CD4-positive, alpha-beta T cell treated with Interferon gamma for 1 hour (primary cell): ENCODE measurements around the gene MECP2.
A peak's percentile ranks its signal among the peaks of the same experiment; 100 is the strongest.
"Not testable (repeated sequence)": the region's sequence is repeated elsewhere in the genome, so short reads cannot be mapped to it uniquely, and the experiment has no call there.

Experiments
- DNase-seq: peaks from one replicate; pipeline ENCODE4 v3.0.0-alpha.2; 2020

The MECP2 gene

DNA sequence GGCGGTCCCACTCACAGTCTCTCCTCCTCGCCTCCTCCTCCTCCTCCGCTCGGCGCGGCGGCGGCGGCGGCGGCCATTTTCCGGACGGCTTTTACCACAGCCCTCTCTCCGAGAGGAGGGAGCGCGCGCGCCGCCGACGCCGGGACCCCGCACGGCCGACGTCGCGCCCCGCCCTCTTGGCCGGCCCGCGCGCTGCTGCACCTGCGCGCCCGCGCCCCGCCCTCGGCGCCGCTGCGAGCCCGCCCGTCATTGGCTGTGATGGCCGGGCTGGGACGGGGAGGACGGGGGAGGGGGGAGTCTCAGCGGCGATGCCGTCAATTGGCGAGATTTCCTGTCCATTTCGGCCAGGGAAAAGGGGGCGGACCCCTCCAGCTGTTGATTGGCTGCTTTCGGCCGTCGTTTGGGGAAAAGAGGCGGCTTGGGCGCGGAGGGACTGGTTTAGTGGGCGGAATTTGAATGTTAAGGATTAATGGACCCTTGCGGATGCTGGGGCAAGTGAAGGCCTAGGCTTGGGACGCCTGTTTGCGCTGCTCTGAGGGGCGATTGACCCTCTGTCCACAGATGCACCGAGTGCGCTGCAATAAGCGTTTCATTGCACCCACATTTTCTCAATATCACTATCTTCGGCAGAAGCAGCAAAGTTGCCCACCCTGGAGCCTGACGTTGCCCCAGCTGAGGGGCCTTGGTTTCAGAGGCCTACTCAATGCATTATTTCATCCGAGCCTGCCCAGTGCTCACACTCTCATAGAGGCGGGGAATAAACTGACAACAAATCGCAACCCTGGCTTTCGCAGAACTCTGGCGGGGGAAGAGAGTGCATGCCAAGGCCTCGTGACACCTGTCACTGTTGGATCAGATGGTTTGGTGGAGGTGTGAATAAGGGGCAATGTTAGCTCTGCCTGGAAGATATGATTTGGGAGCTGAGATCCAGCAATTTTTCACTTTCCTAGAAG lies at the start of gene MECP2:
Gene MECP2, minus strand, starts transcription at position 129 of the 953 bp plus-strand sequence.
- DNase-seq, result peak; percentile 92

DNA sequence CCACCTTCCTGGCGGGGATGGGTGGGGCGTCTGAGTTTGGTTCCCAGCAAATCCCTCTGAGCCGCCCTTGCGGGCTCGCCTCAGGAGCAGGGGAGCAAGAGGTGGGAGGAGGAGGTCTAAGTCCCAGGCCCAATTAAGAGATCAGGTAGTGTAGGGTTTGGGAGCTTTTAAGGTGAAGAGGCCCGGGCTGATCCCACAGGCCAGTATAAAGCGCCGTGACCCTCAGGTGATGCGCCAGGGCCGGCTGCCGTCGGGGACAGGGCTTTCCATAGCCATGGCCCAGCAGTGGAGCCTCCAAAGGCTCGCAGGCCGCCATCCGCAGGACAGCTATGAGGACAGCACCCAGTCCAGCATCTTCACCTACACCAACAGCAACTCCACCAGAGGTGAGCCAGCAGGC lies 46.5 kb upstream of the MECP2 start, which contains the start of gene OPN1LW:
Gene OPN1LW, plus strand, starts transcription at position 234 of the 400 bp plus-strand sequence. Its CDS starts 41 bp downstream, at position 275.
- not testable (repeated sequence) for DNase-seq

DNA sequence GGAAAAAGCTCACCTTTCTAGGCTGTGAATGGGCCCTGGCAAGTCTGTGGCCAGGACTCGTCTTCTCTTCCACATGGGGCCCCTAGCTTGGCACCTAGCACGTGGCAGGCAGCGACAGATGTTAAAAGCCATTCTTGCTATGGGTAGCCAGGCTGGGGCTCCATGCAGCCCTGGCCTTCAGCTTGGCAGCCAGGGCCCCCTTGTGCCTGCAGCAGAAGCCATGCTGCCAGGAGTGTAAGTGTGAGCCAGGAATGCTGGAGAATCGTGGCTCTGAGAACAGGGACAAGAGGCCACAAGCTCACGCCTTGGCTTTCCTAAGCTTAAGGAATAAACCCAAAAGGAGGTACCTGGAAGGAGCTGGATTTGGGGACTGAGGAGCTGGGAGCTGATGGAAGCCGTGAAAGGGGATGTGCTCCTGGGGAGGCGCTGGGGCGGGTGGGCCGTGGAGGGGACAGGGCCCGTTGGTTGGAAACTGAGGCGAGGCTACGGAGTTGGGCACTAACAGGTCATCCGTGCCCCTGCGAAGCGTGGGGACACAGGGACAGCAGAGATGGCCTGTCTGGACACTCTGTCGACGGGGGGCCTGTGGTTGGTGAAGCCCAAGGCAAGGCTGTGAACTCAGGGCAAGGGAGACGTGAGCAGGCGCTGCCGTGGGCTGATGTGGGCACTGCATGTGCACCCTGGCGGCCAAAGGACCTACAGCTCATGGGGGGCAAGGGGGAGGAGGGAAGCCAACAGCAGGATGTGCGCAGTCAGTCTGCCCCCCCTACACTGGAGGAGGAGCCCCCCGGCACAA lies 45.6 kb upstream of the MECP2 start:
- no peak for DNase-seq

- no peak for DNase-seq
Observed at GRCh38 chrX:154142386-154142785, 44.9 kb upstream of the MECP2 start.

GRCh38 chrX:154140742-154141141 lies 43.2 kb upstream of the MECP2 start:
- DNase-seq, result no peak

- DNase-seq, result no peak
Observed at GRCh38 chrX:154140206-154140605, 42.7 kb upstream of the MECP2 start.

DNA sequence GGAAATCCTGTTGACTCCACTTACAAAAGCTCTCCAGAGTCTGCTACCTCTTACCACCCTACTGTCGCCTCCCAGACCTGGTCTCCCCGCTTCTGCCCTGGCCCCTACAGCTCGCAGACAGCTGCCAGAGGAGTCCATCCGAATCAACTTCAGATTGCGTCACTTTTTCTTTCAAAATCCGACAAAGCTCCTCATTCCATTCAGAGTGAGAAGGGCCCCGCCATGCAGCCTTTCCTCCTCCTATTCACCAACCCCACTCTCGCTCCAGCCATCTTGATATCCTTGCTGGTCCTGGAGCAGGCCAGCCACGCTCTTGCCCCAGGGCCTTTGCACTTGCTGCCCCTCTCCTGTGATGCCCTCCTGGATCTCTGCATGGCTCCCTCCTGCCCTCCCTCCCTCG lies 41.3 kb upstream of the MECP2 start:
- DNase-seq, result no peak

DNA sequence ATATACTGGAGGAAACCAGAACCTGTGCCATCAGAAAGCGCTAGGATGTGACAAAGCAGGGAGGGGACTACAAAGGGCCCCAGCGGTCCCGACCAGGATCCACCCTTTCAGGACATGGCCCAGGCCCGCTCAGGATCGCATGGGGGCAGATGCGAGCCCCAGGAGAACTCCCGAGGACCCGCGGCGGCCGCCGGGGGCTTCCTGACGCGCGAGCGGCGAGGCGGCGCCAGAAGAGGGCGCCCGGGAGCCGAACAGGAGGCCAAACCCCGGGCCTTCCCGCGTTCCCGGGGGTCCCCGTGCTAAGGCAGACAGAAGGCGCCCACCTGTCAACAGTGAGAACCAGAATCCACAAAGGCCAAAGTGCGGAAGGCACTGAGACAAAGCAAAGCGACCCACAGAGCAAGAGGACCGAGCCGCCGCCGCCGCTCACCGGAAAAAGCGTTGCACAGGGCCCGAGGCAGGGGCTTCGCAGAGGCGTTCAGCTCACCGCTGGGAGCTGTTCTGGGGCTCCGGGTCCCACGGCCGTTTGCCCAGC lies 39.2 kb upstream of the MECP2 start:
- DNase-seq, result peak; percentile 72

- DNase-seq, result no peak
Observed at GRCh38 chrX:154135458-154136229, 38.1 kb upstream of the MECP2 start.

DNA sequence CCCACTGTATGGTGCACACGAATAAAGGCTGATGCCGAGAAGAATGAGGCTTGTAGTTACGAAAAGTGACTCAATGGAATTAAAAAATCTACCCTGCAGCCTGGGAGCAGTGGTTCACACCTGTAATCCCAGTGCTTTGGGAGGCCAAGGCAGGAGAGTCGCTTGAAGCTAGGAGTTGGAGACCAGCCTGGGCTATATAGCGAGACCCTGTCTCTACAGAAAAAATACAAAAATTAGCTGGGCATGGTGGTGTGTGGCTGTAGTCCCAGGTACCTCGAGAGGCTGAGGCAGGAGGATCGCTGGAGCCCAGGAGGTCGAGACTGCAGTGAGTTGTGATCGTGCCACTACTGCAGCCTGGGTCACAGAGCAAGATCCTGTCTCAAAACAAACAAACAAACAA lies 34.8 kb upstream of the MECP2 start:
- no peak for DNase-seq

DNA sequence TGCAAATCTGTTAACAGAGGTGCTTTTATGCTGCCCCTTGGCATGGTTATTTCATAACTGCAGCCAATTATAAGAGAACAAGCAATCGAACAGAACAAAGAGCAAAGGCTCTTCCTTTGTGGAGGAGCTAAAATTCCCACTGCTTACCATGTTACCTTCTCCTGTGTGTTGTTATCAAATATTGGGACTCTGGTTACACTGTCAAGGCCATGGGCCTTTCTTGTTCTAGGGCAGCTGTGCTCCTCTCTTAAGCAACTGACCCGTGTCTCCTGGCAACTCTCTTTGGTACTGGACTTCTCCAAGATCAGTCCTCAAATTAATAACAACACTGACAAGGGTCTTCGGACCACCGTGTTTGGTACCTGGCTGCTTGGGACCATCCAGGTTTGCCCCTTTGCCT lies 34.4 kb upstream of the MECP2 start:
- DNase-seq, result no peak

GRCh38 chrX:154126101-154126500 lies 28.6 kb upstream of the MECP2 start:
- DNase-seq, result no peak

DNA sequence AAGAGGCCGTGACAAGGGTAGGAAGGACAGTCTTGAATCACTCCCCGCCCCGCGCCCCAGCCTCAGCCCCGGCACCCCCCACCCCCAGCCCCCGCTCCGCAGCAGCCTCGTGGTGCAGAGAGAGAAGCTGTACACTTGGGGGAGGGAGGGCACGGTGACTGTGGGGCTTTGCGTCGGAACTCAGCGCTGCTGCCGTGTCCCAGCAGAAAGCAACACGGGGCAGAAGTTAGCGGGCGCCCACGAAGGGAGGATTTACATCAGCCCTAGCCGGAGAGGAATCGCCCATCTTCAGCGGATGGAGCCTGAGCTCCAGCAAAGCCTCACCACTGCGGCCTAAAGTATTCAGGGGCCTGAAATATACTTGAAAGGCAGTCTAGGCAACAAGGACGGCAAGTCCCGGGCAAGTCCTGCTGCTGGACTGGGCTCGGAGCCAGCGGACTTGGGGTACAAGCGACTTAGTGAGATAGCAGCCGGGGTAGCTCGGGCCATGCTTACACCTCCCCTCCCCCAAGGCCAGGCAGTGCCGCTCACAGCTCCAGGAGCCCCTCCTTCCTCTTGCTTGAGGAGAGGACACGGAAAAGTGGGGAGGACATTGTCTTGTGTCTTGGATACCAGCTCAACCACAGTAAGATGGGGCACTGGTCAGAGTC lies 28.0 kb upstream of the MECP2 start:
- DNase-seq, result no peak

- peak; percentile 53 for DNase-seq
Observed at GRCh38 chrX:154123241-154124219, 26.0 kb upstream of the MECP2 start.

GRCh38 chrX:154121961-154122360 lies 24.4 kb upstream of the MECP2 start:
- DNase-seq, result no peak

- no peak for DNase-seq
Observed at GRCh38 chrX:154121207-154121606, 23.7 kb upstream of the MECP2 start.

- no peak for DNase-seq
Observed at GRCh38 chrX:154120567-154120966, 23.1 kb upstream of the MECP2 start.

GRCh38 chrX:154117566-154117965 lies 20.0 kb upstream of the MECP2 start:
- no peak for DNase-seq

DNA sequence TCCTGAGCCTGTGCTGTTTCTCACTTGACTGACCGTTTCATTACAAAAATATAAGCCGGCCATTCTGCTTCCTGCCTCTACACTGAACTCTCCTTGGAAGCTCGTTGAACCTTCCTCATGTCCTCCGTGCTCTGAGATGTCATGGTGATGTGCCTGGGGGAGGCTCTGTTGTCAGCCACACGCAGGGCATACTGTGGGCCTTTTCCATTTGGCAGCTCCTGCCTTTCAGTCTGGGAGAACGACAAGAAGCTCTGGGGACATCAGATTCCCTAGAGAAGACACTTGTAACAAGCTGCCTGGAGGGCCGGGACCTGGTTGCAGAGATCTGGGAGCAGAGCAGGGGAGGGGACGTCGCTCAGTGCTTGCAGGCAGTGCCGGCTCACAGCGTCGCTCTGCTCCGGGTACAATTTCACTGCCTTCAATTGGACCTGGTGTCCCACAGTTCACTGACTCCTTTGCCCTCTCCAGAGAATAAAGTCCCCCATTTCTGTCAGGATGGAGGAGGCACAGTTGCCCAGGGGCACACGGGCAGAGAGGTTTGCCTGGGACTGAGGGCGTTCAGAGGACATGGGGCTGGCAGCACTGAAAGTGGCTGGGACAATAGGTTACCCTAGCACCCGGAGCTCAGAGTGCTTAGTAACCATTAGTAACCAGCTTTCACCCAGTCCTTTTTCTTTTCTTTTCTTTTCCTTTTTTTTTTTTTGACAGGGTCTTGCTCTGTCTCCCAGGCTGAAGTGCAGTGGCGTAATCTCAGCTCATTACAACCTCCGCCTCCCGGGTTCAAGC lies 19.1 kb upstream of the MECP2 start:
- DNase-seq, result no peak

GRCh38 chrX:154115750-154116149 lies 18.2 kb upstream of the MECP2 start:
- no peak for DNase-seq
